ENCODE data around the gene C16orf90.
"Not testable (repeated sequence)": the region's sequence is repeated elsewhere in the genome, so short reads cannot be mapped to it uniquely, and the experiment has no call there.

The C16orf90 gene

GRCh38 chr16:3509470-3509928 is 14.2 kb upstream of the C16orf90 start:
- Histone ChIP-seq H2AFZ (ENCODE audit: low read depth) (peak overlapping the region; percentile 8; the same call in 1 of the 2 replicates), H4K20me1 (ENCODE audit: insufficient read depth) (no peaks in the 10 kb centered on the region), H3K4me1 (ENCODE audit: low read depth, poor library complexity, severe bottlenecking) (peaks cover 91% of the 10 kb centered on the region), H3K79me2 (ENCODE audit: insufficient read depth, low read depth) (no peaks in the 10 kb centered on the region), H3K27ac (peak overlapping the region; percentile 79), H3K36me3 (ENCODE audit: insufficient read depth) (no peaks in the 10 kb centered on the region), H3K27me3 (ENCODE audit: insufficient read depth, low read depth) (no peaks in the 10 kb centered on the region), H3K4me3 (IDR thresholded peaks at IDR 0.05; ENCODE audit: insufficient read depth, low read depth, low read length) (no peak overlapping the region), H3K4me2 (peak overlapping the region; percentile 19; the same call in 1 of the 2 replicates), H3K9ac (peak overlapping the region; percentile 23; the same call in 1 of the 2 replicates)
- TF ChIP-seq, protein P1, sequence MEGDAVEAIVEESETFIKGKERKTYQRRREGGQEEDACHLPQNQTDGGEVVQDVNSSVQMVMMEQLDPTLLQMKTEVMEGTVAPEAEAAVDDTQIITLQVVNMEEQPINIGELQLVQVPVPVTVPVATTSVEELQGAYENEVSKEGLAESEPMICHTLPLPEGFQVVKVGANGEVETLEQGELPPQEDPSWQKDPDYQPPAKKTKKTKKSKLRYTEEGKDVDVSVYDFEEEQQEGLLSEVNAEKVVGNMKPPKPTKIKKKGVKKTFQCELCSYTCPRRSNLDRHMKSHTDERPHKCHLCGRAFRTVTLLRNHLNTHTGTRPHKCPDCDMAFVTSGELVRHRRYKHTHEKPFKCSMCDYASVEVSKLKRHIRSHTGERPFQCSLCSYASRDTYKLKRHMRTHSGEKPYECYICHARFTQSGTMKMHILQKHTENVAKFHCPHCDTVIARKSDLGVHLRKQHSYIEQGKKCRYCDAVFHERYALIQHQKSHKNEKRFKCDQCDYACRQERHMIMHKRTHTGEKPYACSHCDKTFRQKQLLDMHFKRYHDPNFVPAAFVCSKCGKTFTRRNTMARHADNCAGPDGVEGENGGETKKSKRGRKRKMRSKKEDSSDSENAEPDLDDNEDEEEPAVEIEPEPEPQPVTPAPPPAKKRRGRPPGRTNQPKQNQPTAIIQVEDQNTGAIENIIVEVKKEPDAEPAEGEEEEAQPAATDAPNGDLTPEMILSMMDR (conservative IDR thresholded peaks at IDR 0.05; ENCODE audit: low read depth, low read length), result no peak

GRCh38 chr16:3508736-3509135 is 13.4 kb upstream of the C16orf90 start:
- H3K4me1 ChIP-seq (ENCODE audit: low read depth, poor library complexity, severe bottlenecking), result peaks cover 91% of the 10 kb centered on the region
- no peak overlapping the region for H2AFZ ChIP-seq (ENCODE audit: low read depth)
- no peaks in the 10 kb centered on the region for H3K27me3 ChIP-seq (ENCODE audit: insufficient read depth, low read depth)
- peak overlapping the region; percentile 79 for H3K27ac ChIP-seq
- H3K36me3 ChIP-seq (ENCODE audit: insufficient read depth), result no peaks in the 10 kb centered on the region
- TF ChIP-seq, protein P1 (conservative IDR thresholded peaks at IDR 0.05; ENCODE audit: low read depth, low read length), result no peak
- H3K79me2 ChIP-seq (ENCODE audit: insufficient read depth, low read depth), result no peaks in the 10 kb centered on the region
- H3K9ac ChIP-seq, result no peak overlapping the region
- H4K20me1 ChIP-seq (ENCODE audit: insufficient read depth), result no peaks in the 10 kb centered on the region
- H3K4me2 ChIP-seq, result peak overlapping the region; percentile 19; the same call in 1 of the 2 replicates
- no peak overlapping the region for H3K4me3 ChIP-seq (IDR thresholded peaks at IDR 0.05; ENCODE audit: insufficient read depth, low read depth, low read length)

DNA sequence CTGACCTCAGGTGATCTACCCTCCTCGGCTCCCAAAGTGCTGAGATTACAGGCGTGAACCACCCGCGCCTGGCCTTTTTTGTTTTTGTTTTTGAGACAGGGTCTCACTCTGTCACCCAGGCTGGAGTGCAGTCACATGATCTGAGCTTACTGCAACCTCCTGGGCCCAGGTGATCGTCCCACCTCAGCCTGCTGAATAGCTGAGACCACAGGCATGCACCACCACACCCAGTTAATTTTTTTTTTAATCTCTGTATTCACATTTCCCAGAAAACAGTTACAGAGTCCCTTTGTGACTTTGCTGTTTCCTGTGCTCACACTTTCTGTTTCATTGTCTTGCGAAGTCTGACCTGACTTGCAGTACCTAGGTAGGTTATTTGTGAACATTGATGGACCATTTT is 8.2 kb upstream of the C16orf90 start:
- Histone ChIP-seq H3K9ac (peak overlapping the region; percentile 22; the same call in 1 of the 2 replicates), H3K27me3 (ENCODE audit: insufficient read depth, low read depth) (no peaks in the 10 kb centered on the region), H3K4me1 (ENCODE audit: low read depth, poor library complexity, severe bottlenecking) (peaks cover 65% of the 10 kb centered on the region), H3K36me3 (ENCODE audit: insufficient read depth) (no peaks in the 10 kb centered on the region), H3K79me2 (ENCODE audit: insufficient read depth, low read depth) (peaks cover 10% of the 10 kb centered on the region), H3K4me3 (IDR thresholded peaks at IDR 0.05; ENCODE audit: insufficient read depth, low read depth, low read length) (no peak overlapping the region), H2AFZ (ENCODE audit: low read depth) (peak overlapping the region; percentile 3), H3K27ac (peak overlapping the region; percentile 66), H4K20me1 (ENCODE audit: insufficient read depth) (no peaks in the 10 kb centered on the region), H3K4me2 (peak overlapping the region; percentile 64)
- TF ChIP-seq, protein P1 (conservative IDR thresholded peaks at IDR 0.05; ENCODE audit: low read depth, low read length), result no peak

DNA sequence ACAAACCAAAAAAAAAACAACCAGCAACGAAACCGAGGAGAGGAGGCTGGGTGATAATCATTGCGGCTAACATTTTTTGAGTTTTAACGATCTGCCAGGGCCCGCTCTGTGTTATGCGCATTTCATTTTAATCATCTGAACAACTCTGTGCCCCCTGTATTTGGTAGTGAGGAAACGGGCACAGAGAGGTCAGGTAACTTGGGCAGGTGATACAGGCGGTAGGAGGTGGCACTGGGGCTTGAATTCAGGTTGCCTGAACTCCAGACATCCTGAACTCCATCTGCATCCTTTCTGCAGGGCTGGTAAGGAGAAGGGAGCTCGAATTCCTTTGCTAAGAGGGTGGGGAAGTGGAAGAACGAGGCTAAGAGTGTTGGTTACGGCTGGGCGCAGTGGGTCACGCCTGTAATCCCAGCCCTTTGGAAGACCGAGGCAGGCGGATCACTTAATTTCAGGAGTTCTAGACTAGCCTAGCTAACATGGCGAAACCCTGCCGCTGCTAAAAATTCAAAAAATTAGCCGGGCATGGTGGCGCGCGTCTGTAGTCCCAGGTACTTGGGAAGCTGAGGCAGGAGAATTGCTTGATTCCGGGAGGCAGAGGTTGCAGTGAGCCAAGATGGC is 6.6 kb upstream of the C16orf90 start:
- Histone ChIP-seq H3K4me3 (IDR thresholded peaks at IDR 0.05; ENCODE audit: insufficient read depth, low read depth, low read length) (no peak overlapping the region), H3K27ac (no peak overlapping the region; the same call in 1 of the 2 replicates), H3K9ac (no peak overlapping the region), H4K20me1 (ENCODE audit: insufficient read depth) (no peaks in the 10 kb centered on the region), H2AFZ (ENCODE audit: low read depth) (no peak overlapping the region), H3K4me1 (ENCODE audit: low read depth, poor library complexity, severe bottlenecking) (peaks cover 52% of the 10 kb centered on the region), H3K36me3 (ENCODE audit: insufficient read depth) (no peaks in the 10 kb centered on the region), H3K27me3 (ENCODE audit: insufficient read depth, low read depth) (no peaks in the 10 kb centered on the region), H3K4me2 (peak overlapping the region; percentile 96), H3K79me2 (ENCODE audit: insufficient read depth, low read depth) (peaks cover 10% of the 10 kb centered on the region)
- TF ChIP-seq, protein P1 (conservative IDR thresholded peaks at IDR 0.05; ENCODE audit: low read depth, low read length), result no peak

GRCh38 chr16:3501412-3501761 is 6.1 kb upstream of the C16orf90 start:
- Histone ChIP-seq H3K9ac (peak overlapping the region; percentile 74), H2AFZ (ENCODE audit: low read depth) (peak overlapping the region; percentile 83), H3K4me1 (ENCODE audit: low read depth, poor library complexity, severe bottlenecking) (peaks cover 52% of the 10 kb centered on the region), H3K27ac (peak overlapping the region; percentile 59), H3K4me2 (peak overlapping the region; percentile 96), H3K79me2 (ENCODE audit: insufficient read depth, low read depth) (peaks cover 10% of the 10 kb centered on the region), H3K4me3 (IDR thresholded peaks at IDR 0.05; ENCODE audit: insufficient read depth, low read depth, low read length) (peak overlapping the region; percentile 69)
- not testable (repeated sequence) for H3K36me3 ChIP-seq (ENCODE audit: insufficient read depth); H4K20me1 ChIP-seq (ENCODE audit: insufficient read depth); H3K27me3 ChIP-seq (ENCODE audit: insufficient read depth, low read depth)

All from KMS-11 (cell line).